Erythroblast (primary cell): ENCODE results near the gene THBS4.

Experiments
- GATA1 ChIP-seq: IDR thresholded peaks from 2 replicates; pipeline ENCODE4 v1.6.1; 2011; ENCODE audit warnings: low read depth, mild to moderate bottlenecking, control low read depth, low read length, moderate library complexity
- POLR2A ChIP-seq: IDR thresholded peaks from 2 replicates; pipeline ENCODE4 v1.6.1; 2011; ENCODE audit warnings: mild to moderate bottlenecking, low read length

DNA sequence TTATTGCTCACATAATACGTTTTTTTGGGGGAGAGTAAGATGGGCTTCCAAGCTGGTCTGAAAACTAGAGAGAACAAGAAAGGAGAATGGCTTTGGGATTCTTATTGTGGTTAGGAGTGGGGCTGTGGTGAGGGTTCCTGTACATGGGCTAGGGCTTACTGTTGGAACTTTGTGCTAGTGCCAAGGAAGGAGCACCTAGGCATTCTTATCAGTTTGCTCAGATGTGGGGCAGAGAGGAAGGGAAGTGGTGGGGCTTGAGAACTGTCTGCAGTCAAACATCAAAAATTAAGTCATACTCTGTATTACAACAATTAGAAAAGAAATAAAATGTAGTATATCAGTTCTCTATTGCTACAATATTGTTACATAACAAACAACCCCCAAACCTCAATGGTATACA lies 4.0 kb upstream of the THBS4 start:
- TF ChIP-seq POLR2A (no peak), GATA1 (no peak)
